IMR-90 (cell line): ENCODE results near the gene GP1BA. TPM values are rescaled to one million over a fixed set of nuclear protein-coding genes. Genes with fewer than 3 reads are reported as not detected.

Source experiments
- ATAC-seq: fragments of 200-7000 bp; cut with Tn5 transposase; 2 replicates; pipeline ENCODE4 v1.9.1; 2020; ENCODE audit warnings: low read depth, mild to moderate bottlenecking, moderate library complexity
- BruUV-seq: library from RNA; stranded (reverse); fragments of 400-500 nt; replicated peaks from 2 replicates; lab custom pipeline; 2021; lab: Mats Ljungman, UMichigan
- CTCF ChIA-PET: fragments of 300-600 bp; formaldehyde crosslinking; extraction: SDS; loops from one replicate; lab custom pipeline; 2021; ENCODE audit warnings: antibody characterized with exemption; lab: Yijun Ruan, JAX
- POLR2A ChIA-PET: fragments of 300-600 bp; sonication (Branson Sonifier 250); formaldehyde crosslinking; loops from one replicate; lab custom pipeline; 2022; ENCODE audit warnings: antibody characterized with exemption; ENCODE audit not compliant: unreplicated experiment; lab: Charles Lee
- DNase-seq: peaks from one replicate; pipeline ENCODE4 v3.0.0; 2013
- H2AFZ ChIP-seq: replicated peaks from 2 replicates; pipeline ENCODE3; 2013; ENCODE audit warnings: low read length, mild to moderate bottlenecking; ENCODE audit not compliant: poor library complexity
- H2AK5ac ChIP-seq: 2 replicates; pipeline ENCODE4 v1.6.1; 2013; ENCODE audit warnings: low read depth, low read length, inconsistent platforms
- H2AK9ac ChIP-seq: replicated peaks from 2 replicates; pipeline ENCODE3; 2013; ENCODE audit warnings: mild to moderate bottlenecking, low read depth, low read length, moderate library complexity; ENCODE audit not compliant: poor library complexity
- H2BK120ac ChIP-seq: 2 replicates; pipeline ENCODE4 v1.6.1; 2013; ENCODE audit warnings: low read depth, low read length, inconsistent platforms
- H2BK15ac ChIP-seq: 3 replicates; pipeline ENCODE4 v1.6.1; 2013; ENCODE audit warnings: low read depth, low read length, inconsistent platforms
- H2BK20ac ChIP-seq: 2 replicates; pipeline ENCODE4 v1.6.1; 2013; ENCODE audit warnings: low read depth, mild to moderate bottlenecking, inconsistent platforms, low read length, moderate library complexity
- H2BK5ac ChIP-seq: 2 replicates; pipeline ENCODE4 v1.6.1; 2013; ENCODE audit warnings: mild to moderate bottlenecking, low read depth, low read length, inconsistent platforms; ENCODE audit not compliant: poor library complexity, severe bottlenecking
- H3K14ac ChIP-seq: replicated peaks from 2 replicates; pipeline ENCODE4 v1.6.1; 2013; ENCODE audit warnings: low read depth, low read length, inconsistent platforms
- H3K18ac ChIP-seq: 2 replicates; pipeline ENCODE4 v1.6.1; 2013; ENCODE audit warnings: low read depth, low read length, control low read depth
- H3K23ac ChIP-seq: 2 replicates; pipeline ENCODE4 v1.6.1; 2013; ENCODE audit warnings: low read depth, low read length, inconsistent platforms
- H3K27ac ChIP-seq: 2 replicates; pipeline ENCODE4 v1.5.1; 2013; ENCODE audit warnings: mild to moderate bottlenecking, control low read depth, low read length; ENCODE audit not compliant: insufficient read depth
- H3K27me3 ChIP-seq: 2 replicates; pipeline ENCODE4 v1.6.1; 2013; ENCODE audit warnings: low read length; ENCODE audit not compliant: control insufficient read depth, insufficient read depth
- H3K36me3 ChIP-seq: 2 replicates; pipeline ENCODE4 v1.6.1; 2013; ENCODE audit warnings: low read length, mixed read lengths; ENCODE audit not compliant: control insufficient read depth, insufficient read depth
- H3K4ac ChIP-seq: 2 replicates; pipeline ENCODE4 v1.6.1; 2013; ENCODE audit warnings: low read depth, low read length, inconsistent platforms
- H3K4me1 ChIP-seq: 2 replicates; pipeline ENCODE4 v1.6.1; 2013; ENCODE audit warnings: low read length, mixed read lengths; ENCODE audit not compliant: control insufficient read depth, insufficient read depth
- H3K4me2 ChIP-seq: 2 replicates; pipeline ENCODE4 v1.6.1; 2013; ENCODE audit warnings: low read depth, mild to moderate bottlenecking, control low read depth, low read length, moderate library complexity
- H3K4me3 ChIP-seq: 2 replicates; pipeline ENCODE4 v1.5.1; 2013; ENCODE audit warnings: low read depth, mild to moderate bottlenecking, control low read depth, low read length, moderate library complexity; ENCODE audit not compliant: insufficient read depth
- H3K56ac ChIP-seq: 2 replicates; pipeline ENCODE4 v1.6.1; 2013; ENCODE audit warnings: low read length, inconsistent platforms; ENCODE audit not compliant: insufficient read depth; ENCODE audit errors: extremely low read depth
- H3K79me1 ChIP-seq, 2 experiments: 2 replicates each; pipeline ENCODE4 v1.6.1; 2013; ENCODE audit warnings: low read length in 2 of 2, inconsistent platforms in 1 of 2, low read depth in 1 of 2
- H3K9ac ChIP-seq: 2 replicates; pipeline ENCODE4 v1.6.1; 2013; ENCODE audit warnings: low read depth, low read length, control low read depth
- H3K9me1 ChIP-seq: 2 replicates; pipeline ENCODE4 v1.6.1; 2013; ENCODE audit warnings: low read length, inconsistent platforms; ENCODE audit not compliant: insufficient read depth
- H3K9me3 ChIP-seq: 2 replicates; pipeline ENCODE4 v1.6.1; 2013; ENCODE audit warnings: low read length; ENCODE audit not compliant: control insufficient read depth, insufficient read depth
- H4K20me1 ChIP-seq: 2 replicates; pipeline ENCODE4 v1.6.1; 2013; ENCODE audit warnings: low read length, inconsistent platforms; ENCODE audit not compliant: insufficient read depth
- H4K5ac ChIP-seq: 2 replicates; pipeline ENCODE4 v1.6.1; 2013; ENCODE audit warnings: mild to moderate bottlenecking, low read depth, low read length, control low read depth
- H4K8ac ChIP-seq, 2 experiments: 2 replicates each; pipeline ENCODE4 v1.6.1; 2013; ENCODE audit warnings: low read depth in 2 of 2, low read length in 2 of 2, control low read depth in 1 of 2, inconsistent platforms in 1 of 2
- H4K91ac ChIP-seq: 2 replicates; pipeline ENCODE4 v1.6.1; 2013; ENCODE audit warnings: low read depth, low read length, inconsistent platforms; ENCODE audit not compliant: insufficient read depth
- BHLHE40 ChIP-seq: fragments of 150-350 bp; IDR thresholded peaks from 2 replicates; pipeline ENCODE4 v1.6.1; 2016; ENCODE audit warnings: mild to moderate bottlenecking, low read depth, low read length
- CEBPB ChIP-seq: IDR thresholded peaks from 2 replicates; pipeline ENCODE4 v1.6.1; 2012; ENCODE audit warnings: low read depth, low read length, improper control_type of control experiment
- CHD1 ChIP-seq: IDR thresholded peaks from 2 replicates; pipeline ENCODE4 v1.6.1; 2012; ENCODE audit warnings: low read depth, low read length, improper control_type of control experiment
- FOS ChIP-seq: fragments of 150-350 bp; IDR thresholded peaks from 2 replicates; pipeline ENCODE4 v1.6.1; 2016; ENCODE audit warnings: low read depth, low read length
- MAFK ChIP-seq: IDR thresholded peaks from 2 replicates; pipeline ENCODE4 v1.6.1; 2012; ENCODE audit warnings: low read depth, low read length, improper control_type of control experiment
- MXI1 ChIP-seq: IDR thresholded peaks from 2 replicates; pipeline ENCODE4 v1.6.1; 2012; ENCODE audit warnings: low read depth, mild to moderate bottlenecking, low read length, moderate library complexity, borderline replicate concordance
- POLR2A ChIP-seq: IDR thresholded peaks from 2 replicates; pipeline ENCODE4 v1.6.1; 2012; ENCODE audit warnings: mild to moderate bottlenecking, low read depth, low read length
- RAD21 ChIP-seq: IDR thresholded peaks from 2 replicates; pipeline ENCODE4 v1.6.1; 2012; ENCODE audit warnings: low read length, improper control_type of control experiment
- RCOR1 ChIP-seq: IDR thresholded peaks from 2 replicates; pipeline ENCODE4 v1.6.1; 2012; ENCODE audit warnings: mild to moderate bottlenecking, low read length, improper control_type of control experiment; ENCODE audit not compliant: insufficient replicate concordance
- RFX5 ChIP-seq: IDR thresholded peaks from 2 replicates; pipeline ENCODE4 v1.8.0; 2012; ENCODE audit warnings: low read depth, mild to moderate bottlenecking, low read length, moderate library complexity
- SMC3 ChIP-seq: fragments of 150-350 bp; IDR thresholded peaks from 2 replicates; pipeline ENCODE4 v1.6.1; 2016; ENCODE audit warnings: low read depth, mild to moderate bottlenecking, antibody characterized with exemption, low read length, moderate library complexity
- WGBS, 2 experiments: methylation state at CpG; one replicate each; pipeline versions ENCODE4 v1.1.5 to v1.1.7; 2013; ENCODE audit warnings: missing lambda C conversion rate in 2 of 2; ENCODE audit not compliant: insufficient read length in 1 of 2; ENCODE audit errors: extremely low coverage in 2 of 2; 5-methylcytosine and 5-hydroxymethylcytosine counted together
- dilution Hi-C: fragments of 300-500 bp; cut with HindIII; formaldehyde crosslinking; loops from one replicate; pipeline ENCODE4 v1.14.3; 2018; ENCODE audit warnings: low sequenced_read_pairs; ENCODE audit not compliant: unreplicated experiment
- in situ Hi-C: fragments of 300-500 bp; cut with MboI; formaldehyde crosslinking; loops from 3 replicates; pipeline ENCODE4 v1.14.3; 2019; ENCODE audit warnings: low sequenced_read_pairs, inconsistent platforms, mixed read lengths
- intact Hi-C: fragments of 100-400 bp; cut with micrococcal nuclease; formaldehyde crosslinking; loops from 2 replicates; pipeline ENCODE4 v1.10.0; 2022
- polyA plus RNA-seq, 3 experiments: library from polyadenylated mRNA; depleted of rRNA; stranded (reverse); fragments of >200 nt; gene quantifications; 2 replicates each; pipeline ENCODE4 v1.2.3, GENCODE V29; 2012; ENCODE audit warnings: low replicate concordance in 1 of 3
- total RNA-seq: library from RNA; depleted of rRNA; stranded (reverse); fragments of >200 nt; gene quantifications from 2 replicates; pipeline ENCODE4 v1.2.3, GENCODE V29; 2012
- TF ChIP-seq, protein P1 (sequence below): fragments of 150-350 bp; IDR thresholded peaks from 2 replicates; pipeline ENCODE4 v1.6.1; 2016; ENCODE audit warnings: low read depth, mild to moderate bottlenecking, low read length, moderate library complexity, borderline replicate concordance
- TF ChIP-seq, protein P2 (sequence below): conservative IDR thresholded peaks from 2 replicates; pipeline ENCODE4 v1.5.1; 2012; ENCODE audit warnings: mild to moderate bottlenecking, low read depth, low read length, improper control_type of control experiment
- TF ChIP-seq, protein P3 (sequence below): fragments of 150-350 bp; IDR thresholded peaks from 2 replicates; pipeline ENCODE4 v1.6.1; 2017; ENCODE audit warnings: mild to moderate bottlenecking, antibody characterized with exemption, low read length, low read depth

GP1BA gene
- total and polyA plus RNA-seq, 2 of the 4 experiments (the other 2 are of a cell fraction), result not detected

DNA sequence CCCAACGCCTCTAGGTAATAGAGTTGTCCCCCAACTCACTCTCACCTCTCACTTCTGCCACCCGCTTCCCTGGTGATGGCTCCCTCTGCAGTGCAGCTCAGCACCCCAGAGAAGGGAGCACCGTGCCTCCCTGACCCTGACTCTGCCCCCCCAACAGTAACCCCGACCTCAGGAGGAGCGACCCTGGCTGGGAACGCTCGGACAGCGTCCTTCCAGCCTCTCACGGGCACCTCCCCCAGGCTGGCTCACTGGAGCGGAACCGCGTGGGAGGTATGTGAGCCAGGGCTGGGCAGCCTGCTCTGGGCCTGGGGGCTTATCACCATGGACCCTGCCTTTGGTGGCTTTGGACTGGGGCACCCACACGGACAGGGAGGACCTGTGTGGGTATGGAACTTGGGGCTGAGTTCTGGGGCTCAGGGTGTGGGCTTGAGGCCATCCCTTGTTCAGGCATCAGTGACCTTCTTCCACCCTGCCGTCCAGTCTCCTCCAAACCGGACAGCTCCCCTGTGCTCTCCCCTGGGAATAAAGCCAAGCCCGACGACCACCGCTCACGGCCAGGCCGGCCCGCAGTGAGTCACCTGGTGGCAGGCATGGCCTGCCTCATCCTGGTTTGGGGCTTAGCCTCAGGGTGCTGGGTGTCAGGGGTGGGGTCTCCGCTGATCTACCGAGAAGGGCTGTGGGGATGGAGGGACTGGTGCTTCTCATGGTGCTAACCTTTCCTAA, 39.4 kb upstream of the GP1BA start:
- in situ Hi-C loops, result no loop called here
- Histone ChIP-seq H2AK9ac (no peak overlapping the region), H2BK15ac (no peak overlapping the region), H3K27me3 (no peaks in the 10 kb centered on the region), H3K4ac (no peak overlapping the region), H2BK120ac (no peak overlapping the region), H4K20me1 (peaks cover 8% of the 10 kb centered on the region; the same call in 1 of the 2 replicates), H3K27ac (no peak overlapping the region), H3K9me1 (no peaks in the 10 kb centered on the region), H2BK5ac (no peak overlapping the region), H3K9ac (no peak overlapping the region), H2BK20ac (no peak overlapping the region), H3K36me3 (peaks cover 63% of the 10 kb centered on the region), H3K4me2 (no peak overlapping the region), H3K4me1 (no peaks in the 10 kb centered on the region), H3K23ac (no peak overlapping the region), H3K14ac (no peak overlapping the region), H4K91ac (no peak overlapping the region), H3K9me3 (no peaks in the 10 kb centered on the region), H4K5ac (no peak overlapping the region), H3K4me3 (no peak overlapping the region), H4K8ac (no peak overlapping the region), H3K79me1 (no peaks in the 10 kb centered on the region), H3K18ac (no peak overlapping the region), H2AK5ac (no peak overlapping the region), H2AFZ (no peak overlapping the region), H3K56ac (no peak overlapping the region)
- ChIA-PET POLR2A (no interaction called here), CTCF (no interaction called here)
- WGBS, 2 experiments, result 100% methylated on average over 2 of the region's 23 CpGs; no CpG with 5 or more reads in 1 of the 2 experiments
- TF ChIP-seq, protein P1, sequence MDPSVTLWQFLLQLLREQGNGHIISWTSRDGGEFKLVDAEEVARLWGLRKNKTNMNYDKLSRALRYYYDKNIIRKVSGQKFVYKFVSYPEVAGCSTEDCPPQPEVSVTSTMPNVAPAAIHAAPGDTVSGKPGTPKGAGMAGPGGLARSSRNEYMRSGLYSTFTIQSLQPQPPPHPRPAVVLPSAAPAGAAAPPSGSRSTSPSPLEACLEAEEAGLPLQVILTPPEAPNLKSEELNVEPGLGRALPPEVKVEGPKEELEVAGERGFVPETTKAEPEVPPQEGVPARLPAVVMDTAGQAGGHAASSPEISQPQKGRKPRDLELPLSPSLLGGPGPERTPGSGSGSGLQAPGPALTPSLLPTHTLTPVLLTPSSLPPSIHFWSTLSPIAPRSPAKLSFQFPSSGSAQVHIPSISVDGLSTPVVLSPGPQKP, result no peak
- no peak for TF ChIP-seq RAD21
- TF ChIP-seq MXI1, result no peak
- no peak for TF ChIP-seq FOS
- no peak for TF ChIP-seq CEBPB
- no peak for TF ChIP-seq RFX5
- TF ChIP-seq, protein P2, sequence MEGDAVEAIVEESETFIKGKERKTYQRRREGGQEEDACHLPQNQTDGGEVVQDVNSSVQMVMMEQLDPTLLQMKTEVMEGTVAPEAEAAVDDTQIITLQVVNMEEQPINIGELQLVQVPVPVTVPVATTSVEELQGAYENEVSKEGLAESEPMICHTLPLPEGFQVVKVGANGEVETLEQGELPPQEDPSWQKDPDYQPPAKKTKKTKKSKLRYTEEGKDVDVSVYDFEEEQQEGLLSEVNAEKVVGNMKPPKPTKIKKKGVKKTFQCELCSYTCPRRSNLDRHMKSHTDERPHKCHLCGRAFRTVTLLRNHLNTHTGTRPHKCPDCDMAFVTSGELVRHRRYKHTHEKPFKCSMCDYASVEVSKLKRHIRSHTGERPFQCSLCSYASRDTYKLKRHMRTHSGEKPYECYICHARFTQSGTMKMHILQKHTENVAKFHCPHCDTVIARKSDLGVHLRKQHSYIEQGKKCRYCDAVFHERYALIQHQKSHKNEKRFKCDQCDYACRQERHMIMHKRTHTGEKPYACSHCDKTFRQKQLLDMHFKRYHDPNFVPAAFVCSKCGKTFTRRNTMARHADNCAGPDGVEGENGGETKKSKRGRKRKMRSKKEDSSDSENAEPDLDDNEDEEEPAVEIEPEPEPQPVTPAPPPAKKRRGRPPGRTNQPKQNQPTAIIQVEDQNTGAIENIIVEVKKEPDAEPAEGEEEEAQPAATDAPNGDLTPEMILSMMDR, result no peak
- no peak for TF ChIP-seq POLR2A
- TF ChIP-seq MAFK, result no peak
- no peak for TF ChIP-seq SMC3
- no peak for TF ChIP-seq CHD1
- no peak for TF ChIP-seq BHLHE40
- TF ChIP-seq, protein P3, sequence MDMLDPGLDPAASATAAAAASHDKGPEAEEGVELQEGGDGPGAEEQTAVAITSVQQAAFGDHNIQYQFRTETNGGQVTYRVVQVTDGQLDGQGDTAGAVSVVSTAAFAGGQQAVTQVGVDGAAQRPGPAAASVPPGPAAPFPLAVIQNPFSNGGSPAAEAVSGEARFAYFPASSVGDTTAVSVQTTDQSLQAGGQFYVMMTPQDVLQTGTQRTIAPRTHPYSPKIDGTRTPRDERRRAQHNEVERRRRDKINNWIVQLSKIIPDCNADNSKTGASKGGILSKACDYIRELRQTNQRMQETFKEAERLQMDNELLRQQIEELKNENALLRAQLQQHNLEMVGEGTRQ, result no peak
- no peak for TF ChIP-seq RCOR1
- BruUV-seq, result no TSS peak
- intact Hi-C loops, result no loop called here
- DNase-seq, result no peak
- dilution Hi-C loops, result no loop called here
- no peak for ATAC-seq
